Right renal cortex interstitium (tissue), 3 donors: ENCODE results near the gene COL19A1. TPM values are rescaled to one million over a fixed set of nuclear protein-coding genes. Genes with fewer than 3 reads are reported as not detected.

ENCODE experiments used
- polyA plus RNA-seq, 3 donors: library from polyadenylated mRNA; unstranded; fragments of 120-200 nt; gene quantifications; one replicate each; pipeline ENCODE4 v1.2.1, GENCODE V29; 2013; ENCODE audit not compliant: insufficient read length in 3 of 3

COL19A1 gene
- polyA plus RNA-seq, 3 donors, result 3.1 to 3.3 (median 3.1) TPM

Other genes with a start within 250 kb of the COL19A1 start
- gene LMBRD1, start 69.5 kb upstream of the COL19A1 start, polyA plus RNA-seq, result 100 to 1,000 TPM; 162 to 170 (median 165) TPM